Stimulated activated CD8-positive, alpha-beta memory T cell treated with anti-CD3 and anti-CD28 coated beads, Interleukin-4, amount 100 ng/mL, for 1 hour (primary cell): Measurements from ENCODE around the gene N4BP3.
A peak's percentile ranks its signal among the peaks of the same experiment; 100 is the strongest.

ENCODE experiments used
- DNase-seq, 2 donors: peaks; one replicate each; pipeline ENCODE4 v3.0.0-alpha.2; 2020; ENCODE audit warnings: low read depth in 2 of 2, low spot score in 1 of 2

The N4BP3 gene

DNA sequence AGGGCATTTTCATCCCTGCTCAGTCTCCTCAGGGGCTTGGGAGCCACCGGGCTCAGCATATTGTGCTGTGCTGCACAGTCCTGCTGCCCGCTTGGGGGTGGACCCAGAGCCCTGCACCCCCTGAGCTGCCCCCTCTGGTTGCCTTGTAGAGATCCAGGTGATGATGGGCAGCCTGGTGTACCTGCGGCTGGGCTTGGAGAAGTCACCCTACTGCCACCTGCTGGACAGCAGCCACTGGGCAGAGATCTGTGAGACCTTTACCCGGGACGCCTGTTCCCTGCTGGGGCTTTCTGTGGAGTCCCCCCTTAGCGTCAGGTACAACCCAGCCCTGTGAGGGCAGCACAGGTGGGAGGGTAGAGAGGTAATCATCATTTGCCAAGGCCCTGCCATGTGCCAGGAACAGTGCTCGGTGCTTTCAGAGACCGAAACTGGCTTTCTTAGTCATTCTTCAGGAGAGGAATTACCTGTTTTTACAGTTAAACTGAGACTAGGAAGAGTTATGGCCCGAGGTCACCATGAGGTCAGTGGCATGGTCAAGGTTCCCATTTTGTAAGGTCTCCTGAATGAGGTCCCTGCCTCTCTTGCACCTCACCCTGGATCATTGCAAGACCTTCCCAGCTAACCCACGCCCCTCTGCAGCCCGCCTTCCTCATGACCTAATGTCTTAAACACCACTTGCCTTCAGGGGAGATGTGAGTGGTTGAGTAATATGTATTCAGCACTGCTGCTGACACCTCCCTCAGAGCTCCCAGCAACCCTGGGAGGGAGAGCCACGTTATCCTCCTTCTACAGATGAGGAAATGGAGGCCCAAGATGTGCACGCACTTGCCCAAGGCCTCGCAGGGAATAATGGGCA is 32.9 kb downstream of the N4BP3 start:
- peak; percentile 53 to 66 for DNase-seq

DNA sequence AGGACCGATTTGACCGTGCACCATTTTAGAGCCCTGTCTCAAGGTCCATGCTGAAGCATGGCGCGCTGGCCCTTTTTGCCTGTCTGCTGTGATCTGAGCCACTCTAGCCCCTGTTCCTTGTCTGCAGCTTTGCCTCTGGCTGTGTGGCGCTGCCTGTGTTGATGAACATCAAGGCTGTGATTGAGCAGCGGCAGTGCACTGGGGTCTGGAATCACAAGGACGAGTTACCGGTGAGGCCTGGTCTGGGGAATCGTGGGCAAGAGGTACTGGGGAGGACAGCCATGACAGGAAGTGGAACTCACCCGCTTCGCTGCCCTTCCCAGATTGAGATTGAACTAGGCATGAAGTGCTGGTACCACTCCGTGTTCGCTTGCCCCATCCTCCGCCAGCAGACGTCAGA is 34.1 kb downstream of the N4BP3 start:
- no peak for DNase-seq

DNA sequence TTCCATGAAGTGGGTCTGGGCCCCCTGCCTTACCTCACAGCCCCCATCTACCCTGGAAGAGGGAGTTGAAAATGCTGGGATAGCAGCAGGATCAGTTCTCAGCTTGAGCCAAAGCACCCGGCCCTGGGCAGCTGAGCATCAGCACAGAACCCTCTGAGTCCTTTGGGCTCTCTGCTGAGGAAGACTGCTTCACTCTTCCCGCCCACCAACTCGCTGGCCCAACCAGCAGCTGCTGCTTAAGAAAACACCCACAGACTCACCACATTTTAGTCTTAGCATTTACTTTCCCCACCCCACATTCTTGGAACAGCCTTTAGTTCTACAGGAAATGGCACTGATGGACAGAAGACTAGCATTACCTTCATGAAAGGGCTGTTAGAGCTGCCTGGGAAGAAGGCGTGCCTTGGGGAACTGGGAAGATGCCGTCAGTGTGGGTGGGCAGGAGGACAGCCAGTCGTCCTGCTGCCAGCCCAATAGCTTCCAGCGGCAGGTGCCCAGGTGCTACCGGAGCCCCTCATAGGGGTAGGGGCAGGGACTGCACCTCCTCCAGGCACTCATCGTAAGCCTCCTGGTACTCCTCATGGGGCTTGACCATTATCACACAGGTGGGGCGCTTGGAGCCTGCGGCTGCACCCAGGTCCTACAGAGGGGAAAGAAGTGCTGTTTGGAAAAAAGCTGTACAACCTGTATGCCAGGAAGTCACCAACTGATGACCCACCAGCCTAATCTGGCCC is 36.0 kb downstream of the N4BP3 start:
- no peak for DNase-seq

DNA sequence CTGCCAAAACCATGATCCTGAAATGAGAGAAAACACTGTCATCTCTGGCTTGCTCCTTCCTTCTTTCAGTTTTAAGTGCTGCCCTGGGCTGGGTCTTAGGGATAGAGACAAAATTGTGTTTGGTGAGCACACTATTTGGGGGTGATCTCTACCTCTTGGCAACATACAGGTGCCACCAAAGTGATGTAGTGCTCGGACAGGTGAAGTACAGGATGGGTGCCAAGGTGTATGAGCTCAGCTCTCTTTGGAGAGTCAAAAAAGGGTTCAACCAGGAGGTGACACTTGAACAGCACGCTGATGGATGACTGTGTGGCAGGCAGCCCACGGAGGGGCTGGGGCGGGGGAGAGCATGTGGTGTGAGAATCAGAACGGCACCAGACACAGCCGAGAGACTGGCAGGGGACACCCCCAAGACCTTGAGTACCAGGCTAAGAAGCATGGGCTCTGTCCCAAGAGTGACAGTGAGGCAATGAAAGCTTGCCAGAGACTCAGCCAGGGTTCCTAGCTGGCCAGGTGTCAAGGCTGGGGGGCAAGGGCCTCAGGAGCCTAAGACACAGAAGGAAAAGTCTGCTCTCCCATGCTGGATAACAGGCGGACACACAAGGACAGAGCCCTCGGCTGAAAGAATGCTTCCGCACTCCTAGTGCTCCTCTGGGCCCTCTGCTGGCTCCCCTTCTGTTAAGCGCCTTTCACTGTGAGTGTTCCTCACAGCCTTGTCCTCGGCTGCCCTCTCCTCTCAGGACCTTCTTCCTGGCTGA is 37.8 kb downstream of the N4BP3 start:
- no peak for DNase-seq

GRCh38 chr5:178152491-178153444 is 39.4 kb downstream of the N4BP3 start:
- no peak for DNase-seq

DNA sequence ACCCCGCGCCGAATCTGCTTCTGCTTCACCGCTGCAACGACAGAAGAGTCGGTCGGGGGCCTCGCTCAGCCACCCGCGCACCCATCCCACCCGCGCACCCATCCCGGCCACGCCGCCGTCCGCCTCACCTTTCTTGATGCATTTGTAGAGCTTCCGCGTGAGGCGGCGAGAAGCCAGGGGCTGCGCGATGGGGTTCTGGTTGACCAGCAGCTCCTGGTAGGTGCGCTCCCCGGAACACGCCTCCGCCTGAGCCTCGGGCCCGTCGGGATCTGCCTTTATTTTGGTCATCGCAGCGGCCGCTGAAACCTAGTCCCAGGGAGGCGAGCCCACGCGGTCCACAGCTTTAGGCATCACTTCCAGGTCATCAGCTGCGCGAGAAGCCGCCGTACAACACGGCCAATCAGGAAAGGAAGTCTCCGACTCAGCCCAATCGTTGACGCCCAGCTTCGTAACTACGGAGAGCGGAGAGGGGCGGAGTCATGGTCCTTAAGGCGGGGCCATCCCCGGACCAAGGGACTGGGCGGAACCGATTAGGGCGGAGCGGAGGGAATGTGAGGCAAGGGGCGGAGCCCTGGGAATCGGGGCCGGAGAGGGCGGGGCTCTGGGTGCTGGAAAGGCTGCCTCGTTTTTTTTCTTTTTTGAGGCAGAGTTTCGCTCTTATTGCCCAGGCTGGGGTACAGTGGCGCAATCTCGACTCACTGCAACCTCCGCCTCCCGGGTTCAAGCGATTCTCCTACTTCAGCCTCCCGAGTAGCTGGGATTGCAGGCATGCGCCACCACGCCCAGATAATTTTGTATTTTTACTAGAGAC is 40.4 kb downstream of the N4BP3 start, which contains the start of gene NHP2:
Gene NHP2, minus strand, starts transcription at position 356 of the 811 bp plus-strand sequence. Its CDS starts 68 bp downstream, at position 288.
- DNase-seq: peak; percentile 90 to 96

DNA sequence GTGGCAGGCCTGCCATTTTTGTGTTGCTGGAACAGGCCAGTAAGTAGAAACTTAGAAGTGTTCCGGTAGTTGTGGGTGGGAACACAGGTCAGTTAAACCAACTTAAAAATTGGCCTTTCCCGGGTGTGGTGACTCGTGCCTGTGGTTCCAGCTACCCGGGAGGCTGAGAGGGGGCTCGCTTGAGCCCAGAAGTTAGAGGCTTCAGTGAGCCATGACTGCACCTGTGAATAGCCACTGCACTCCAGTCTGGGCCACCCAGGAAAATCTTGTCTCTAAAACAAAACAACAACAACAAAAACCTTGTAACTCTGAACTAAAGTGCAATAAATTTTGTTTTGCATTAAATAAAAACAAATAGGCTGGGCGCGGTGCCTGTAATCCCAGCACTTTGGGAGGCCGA is 41.7 kb downstream of the N4BP3 start:
- no peak for DNase-seq

DNA sequence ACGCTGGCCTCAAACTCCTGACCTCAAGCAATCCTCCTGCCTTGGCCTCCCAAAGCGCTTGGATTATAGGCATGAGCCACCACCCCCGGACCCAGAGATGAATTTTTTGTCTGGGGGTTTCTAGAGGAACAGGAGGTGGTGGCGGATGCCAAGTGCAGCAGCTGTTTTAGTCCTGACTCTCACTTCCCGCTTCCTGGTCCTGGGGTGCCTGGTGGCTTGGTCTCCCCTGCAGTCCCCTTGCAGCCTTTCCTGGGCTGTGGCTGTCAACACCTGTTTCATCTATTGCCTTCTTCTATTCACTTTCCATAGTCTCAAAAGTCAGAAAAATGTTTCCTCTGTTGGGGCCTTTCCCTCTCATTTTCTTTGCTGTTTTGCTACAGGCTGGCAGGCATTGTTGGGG is 46.8 kb downstream of the N4BP3 start:
- DNase-seq: no peak

DNA sequence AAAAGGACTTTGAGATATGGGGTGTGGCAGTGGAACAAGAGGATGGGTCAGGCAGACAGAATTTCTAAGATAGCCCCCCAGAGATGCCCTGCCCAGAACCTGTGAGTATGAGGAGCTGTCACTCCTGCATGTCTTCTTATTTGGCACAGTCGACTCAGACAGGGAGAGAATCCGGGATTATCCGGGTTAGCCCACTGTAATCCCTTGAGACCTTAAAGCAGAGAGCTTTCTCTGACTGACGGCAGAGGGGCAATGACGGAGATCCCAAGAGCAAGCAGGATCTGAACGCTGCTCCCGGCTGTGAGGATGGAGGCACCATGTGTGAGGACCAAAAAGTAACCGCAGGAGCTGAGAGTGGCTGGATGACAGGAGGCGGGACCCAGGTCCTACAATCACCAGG is 49.1 kb downstream of the N4BP3 start:
- no peak for DNase-seq

GRCh38 chr5:178163772-178164735 is 50.7 kb downstream of the N4BP3 start:
- DNase-seq: peak; percentile 81 to 84

DNA sequence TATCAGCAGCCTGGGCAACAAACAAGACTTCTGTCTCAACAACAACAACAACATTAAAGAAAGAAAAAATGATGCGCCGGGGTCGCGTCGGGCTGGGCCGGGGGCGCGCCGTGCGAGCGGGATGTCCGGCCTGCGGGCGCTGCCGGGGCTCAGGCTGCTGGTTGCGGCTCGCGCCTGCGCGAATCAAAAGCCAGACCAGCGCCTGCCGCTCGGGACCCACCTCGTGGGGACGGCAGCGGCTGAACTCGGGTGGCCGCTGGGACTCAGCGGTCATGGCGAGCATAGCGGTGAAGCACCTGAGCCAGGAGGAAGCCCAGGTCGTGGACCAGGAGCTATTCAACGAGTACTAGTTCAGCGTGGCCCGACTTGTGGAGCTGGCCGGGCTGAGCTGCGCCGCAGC is 52.2 kb downstream of the N4BP3 start:
- DNase-seq: no peak

- DNase-seq: no peak
Measured at GRCh38 chr5:178170455-178170854, 57.1 kb downstream of the N4BP3 start.

GRCh38 chr5:178174456-178174855 is 61.1 kb downstream of the N4BP3 start:
- DNase-seq: no peak
